NCI-H345 (cell line): ENCODE measurements around the gene PRCP.

ENCODE experiments used
- DNase-seq: peaks from one replicate; lab custom pipeline; 2025; lab: John Stamatoyannopoulos, UW

PRCP gene

DNA sequence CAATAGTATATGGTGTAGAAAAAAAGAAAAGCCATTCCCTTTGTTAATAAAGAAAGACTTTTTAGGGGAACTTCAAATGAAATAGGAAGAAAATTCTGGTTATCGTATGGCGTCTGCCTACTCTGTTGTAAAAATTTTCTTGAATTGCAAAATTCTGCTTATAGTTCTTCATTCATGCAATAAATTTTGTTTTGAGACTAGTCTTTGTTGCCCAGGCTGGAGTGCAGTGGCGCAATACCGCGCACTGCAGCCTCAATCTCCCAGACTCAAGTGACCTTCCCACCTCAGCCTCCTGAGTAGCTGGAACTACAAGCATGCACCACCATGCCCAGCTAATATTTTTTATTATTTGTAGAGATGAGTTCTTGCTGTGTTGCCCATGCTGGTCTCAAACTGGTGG lies 7.1 kb upstream of the PRCP start:
- no peak for DNase-seq

DNA sequence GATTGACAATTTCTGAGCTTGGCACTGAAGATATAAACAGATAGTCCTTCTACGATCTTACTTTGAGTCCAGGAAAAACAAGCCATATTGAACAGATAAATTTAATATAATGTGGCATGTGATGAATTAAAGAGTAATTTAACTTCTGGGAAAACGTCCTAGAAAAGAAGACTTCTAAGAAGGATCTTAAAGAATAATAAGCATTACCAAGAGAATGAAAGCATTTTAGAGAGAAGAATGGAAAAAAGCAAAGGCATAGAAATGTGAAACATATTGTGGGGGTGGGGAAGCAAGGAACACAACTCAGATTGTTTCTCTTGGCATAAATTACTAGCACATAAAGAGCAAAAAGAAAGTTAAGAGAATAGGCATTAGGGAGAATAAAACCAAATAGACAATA lies 6.7 kb upstream of the PRCP start:
- no peak for DNase-seq

DNA sequence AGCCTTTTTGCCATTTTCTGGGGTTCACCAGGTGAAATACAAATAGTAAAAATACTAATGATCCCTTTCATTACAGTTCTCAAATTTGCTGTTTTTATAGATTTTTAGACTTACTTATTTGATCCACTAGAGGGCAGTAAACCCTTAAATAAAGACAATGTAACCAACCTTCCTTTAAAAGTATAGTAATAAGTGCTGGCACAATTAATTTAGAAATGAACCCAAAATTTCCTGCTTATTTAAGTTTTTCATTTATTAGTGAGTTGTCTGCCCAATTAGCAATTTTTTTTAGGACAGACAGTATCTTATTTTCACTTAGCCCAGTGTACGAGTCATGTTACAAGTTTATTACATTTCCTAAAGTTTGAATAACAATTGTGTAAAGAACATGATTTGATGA lies 6.0 kb upstream of the PRCP start:
- peak; percentile 14 for DNase-seq

DNA sequence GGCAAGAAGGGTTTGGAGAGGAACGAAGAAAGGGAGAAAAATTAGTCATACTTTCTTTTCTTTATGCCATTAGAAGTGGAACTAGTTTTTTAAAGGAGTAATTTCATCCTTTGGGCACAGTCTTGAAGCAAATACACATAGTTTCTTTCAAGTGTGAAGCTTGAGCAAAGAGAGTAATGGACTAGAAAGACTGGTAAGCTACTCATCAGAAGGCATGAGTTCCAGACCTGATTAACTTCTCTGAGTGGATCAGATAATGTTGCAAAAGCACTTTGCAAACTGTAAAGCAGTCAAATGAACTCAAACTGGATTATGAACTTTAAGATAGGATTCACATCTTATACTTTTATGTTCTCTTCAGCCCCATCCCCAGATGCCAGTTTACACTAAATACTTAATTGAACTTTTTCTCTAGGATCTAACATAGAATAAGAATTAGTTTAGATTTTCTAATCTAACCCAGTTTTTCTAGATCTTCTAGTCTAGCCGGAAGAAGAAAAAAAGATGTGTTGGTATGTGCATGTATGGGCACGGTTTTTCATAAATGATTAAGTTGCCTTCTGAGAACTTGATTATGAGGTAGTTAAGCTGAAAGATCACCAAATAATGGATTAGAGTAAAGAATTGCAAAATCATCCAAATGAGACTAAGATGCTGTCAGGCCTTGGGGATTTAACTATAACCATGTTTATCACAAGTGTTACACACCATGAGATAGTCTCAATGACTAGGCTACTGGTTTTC lies 3.8 kb upstream of the PRCP start:
- no peak for DNase-seq

DNA sequence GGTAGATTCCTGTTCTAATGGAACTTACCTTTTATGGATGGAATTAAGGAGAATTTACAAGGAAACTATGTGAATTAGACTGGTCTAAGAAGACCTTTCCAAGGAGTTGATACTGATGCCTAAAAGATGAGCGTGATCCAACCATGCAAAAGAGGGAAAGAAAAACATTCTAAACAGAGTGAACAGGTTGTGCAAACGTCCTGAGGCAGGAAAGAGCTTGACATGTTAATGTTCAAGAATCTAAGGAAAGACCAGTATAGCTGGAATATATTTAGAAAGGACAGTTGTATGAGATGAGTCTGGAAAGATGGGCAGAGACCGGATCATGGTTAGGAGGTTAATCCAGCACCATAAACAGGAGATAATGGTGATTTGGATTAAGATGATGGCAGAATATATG lies 2.6 kb upstream of the PRCP start:
- no peak for DNase-seq

DNA sequence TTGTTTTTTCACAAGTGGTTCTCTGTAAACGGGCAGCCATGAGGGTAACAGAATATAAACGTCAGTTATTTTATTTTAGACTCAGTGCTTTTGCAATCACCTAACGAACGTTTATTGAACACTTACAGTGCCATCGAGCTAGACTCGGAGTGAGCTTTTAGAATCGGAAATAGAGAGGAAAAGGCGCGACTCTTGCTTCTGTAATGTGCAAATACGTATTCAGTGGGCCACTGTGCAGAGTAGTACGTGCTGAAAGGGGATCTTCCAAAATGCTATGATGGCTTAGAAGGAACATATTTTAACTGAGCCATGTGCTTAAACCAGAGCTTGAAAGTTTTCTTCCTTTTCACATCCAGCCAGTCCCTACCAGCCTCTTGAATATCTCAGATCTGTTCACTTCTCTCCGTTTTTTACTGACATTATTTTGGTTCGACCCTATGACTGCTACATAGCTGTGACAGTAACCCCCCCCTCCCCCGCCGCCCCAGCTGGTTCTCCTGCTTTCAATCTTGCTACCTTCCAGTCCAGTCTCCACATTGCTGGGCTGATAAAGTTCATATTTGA lies 1.8 kb upstream of the PRCP start:
- no peak for DNase-seq

DNA sequence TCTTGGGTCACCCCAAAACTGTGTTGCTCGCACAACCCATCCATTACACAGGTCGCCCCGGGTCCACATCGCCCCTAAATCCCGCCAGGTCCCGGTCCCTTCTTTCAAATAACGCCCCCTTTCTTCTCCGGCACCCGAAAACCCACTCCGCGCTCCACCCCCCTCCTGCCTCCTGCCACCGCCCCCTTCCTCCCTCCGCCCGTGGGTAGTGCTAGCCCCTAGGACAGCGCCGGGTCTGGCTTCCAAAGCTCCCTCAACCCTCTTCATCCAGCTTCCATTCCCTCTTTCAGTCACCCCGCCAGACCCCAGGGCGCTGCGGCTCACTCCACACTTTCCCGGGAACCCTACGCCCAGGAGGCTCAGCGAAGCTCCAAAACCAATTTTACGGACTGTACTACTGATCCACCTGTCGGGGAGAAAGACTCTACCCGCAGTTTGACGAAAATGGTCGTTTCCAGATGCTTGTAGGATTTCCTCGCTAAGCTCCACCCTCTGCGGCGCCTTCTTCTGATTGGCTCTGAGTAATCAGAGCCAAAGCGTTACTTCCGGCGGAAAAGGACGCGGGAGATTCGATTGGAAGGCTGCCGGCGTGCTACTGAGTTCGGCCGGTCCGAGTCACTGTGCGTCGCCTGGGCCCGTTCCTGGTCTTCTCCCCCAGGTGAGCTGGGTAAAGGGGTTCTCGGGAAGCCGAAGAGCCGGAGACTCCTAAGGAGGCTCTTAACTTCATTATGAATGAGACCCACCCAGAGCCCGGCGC lies 1.1 kb upstream of the PRCP start, which contains the start of gene DDIAS:
Gene DDIAS (plus strand): TSS at position 572 of the 757 bp plus-strand sequence. CDS start 13,003 bp downstream, outside the sequence.
- peak; percentile 99 for DNase-seq

DNA sequence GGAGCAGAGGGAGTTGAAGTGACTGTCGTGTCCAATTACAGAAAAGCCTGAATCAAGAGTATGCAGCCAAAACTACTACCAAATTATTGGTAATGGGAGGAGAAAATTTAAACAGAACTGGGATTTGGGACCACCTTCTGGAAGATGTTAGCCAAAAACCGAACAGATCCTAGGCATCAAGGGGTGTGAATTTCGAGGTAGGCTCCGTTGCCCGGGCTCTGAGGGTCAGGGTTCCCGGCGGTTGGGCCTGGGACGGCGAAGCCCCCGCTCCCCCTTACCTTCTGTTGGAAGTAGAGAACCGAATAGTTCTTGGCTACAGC lies 313 bp downstream of the PRCP start:
- DNase-seq: no peak

DNA sequence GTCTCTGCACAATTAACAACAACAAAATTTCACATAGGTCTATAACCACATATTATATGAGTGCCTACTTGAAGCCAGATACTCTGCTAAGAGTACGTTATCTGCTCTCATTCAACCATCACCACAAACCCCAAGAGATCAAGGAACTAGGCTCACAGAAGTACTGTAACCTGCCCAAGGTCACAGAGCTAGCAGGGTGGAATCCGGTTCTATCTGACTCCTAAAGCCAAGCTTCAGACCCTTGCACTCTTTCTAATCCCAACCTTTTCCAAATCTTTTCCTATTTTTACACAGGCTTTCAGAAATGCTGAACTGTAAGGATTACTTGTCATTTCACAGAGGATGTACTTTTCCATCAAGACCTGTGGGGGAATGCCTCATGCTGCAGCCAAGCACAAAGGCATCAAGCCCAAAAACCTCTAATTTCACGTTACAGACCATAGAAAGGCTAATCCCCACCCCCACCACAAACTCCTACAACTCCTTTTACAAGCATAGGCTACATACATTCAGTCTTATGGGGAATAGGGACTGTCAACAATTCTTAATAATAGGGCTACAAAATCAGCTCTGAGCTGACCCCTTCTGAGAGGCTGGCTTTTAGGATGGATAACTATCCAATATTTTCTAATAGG lies 927 bp downstream of the PRCP start:
- no peak for DNase-seq

DNA sequence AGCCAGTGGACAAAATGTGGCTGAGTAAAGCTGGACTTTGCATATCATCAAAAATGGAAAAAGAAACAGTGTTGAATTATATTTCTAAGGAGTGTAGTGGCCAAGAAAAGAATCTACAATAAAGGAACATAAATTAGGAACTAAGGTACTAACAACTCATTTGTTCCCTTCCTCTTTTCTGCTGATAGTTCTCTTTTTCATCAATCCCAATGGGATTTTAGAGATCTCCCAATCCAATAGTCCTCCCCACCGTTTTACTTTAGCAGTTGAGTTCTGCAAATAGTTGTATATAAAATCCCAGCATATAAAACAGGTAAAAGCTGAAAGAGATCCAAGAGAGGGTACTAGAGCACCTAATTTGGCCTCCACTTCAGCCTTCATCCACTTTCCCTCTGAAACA lies 2.0 kb downstream of the PRCP start:
- DNase-seq: no peak

DNA sequence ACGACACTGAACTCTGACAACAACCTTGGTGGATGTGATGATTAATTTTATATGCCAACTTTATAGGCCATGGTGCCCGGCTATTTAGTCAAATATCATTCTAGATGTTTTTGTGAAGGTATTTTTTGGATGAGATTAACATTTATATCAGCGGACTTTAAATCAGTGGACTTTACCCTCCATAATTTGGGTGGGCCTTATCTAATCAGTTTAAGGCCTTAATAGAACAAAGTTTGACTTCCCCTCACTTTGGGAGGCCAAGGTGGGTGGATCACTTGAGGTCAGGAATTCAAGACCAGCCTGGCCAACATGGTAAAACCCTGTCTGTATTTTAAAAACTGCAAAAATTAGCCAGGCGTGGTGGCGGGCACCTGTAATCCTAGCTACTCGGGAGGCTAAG lies 4.0 kb downstream of the PRCP start:
- no peak for DNase-seq

DNA sequence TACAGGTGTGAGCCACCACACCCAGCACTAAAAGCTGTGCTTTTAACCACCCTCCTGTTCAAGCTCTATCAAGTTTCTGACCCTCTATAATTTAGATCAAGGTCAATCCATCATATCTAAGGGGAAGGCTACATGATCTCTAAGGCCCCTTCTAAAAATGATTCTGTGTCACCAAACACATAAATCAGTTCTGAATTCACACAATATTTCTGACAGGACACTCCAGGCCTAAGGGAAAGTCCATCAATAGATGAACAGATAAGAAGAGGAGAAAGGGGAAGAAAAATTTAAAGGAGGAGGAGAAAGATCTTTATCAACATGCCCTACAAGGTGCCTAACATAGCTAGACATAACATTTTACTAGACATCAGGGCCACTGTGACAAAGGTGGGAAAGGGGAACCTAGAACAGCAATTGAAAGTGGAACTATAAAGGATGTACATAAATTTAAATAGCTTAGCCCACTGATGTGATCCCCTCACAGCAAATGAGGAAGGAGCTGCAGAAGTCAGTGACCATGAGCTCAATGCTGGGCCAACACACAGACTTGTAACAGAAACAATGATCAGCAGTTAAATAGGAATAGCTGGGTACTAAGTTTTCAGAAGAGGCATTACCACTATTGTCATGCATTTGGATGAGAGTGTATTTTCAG lies 4.7 kb downstream of the PRCP start:
- no peak for DNase-seq

DNA sequence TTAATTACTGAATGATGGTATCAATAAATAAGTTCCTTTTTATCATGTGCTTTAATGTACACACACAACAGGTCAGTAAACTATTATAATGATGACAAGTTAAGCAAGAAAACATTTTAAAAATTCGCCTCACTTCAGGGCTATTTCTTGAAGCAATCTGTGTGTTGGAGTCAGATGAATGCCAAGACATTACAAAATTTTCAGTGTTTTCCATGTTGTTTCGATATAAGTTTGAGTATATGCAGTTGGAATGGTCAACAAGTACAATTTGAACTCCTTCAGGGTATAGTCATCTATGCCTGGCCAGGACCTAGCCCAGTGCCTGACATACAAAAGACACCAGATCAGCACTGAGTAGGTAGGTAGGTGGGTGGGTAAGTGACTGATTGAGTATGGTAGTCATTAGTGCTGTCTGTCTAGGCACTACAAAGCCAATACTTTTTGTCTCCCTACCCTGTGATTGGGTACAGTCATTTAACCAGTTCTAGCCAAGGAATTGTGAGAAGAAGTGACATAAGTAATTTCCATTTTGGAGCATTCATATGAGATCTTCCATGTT lies 7.5 kb downstream of the PRCP start:
- DNase-seq: no peak

DNA sequence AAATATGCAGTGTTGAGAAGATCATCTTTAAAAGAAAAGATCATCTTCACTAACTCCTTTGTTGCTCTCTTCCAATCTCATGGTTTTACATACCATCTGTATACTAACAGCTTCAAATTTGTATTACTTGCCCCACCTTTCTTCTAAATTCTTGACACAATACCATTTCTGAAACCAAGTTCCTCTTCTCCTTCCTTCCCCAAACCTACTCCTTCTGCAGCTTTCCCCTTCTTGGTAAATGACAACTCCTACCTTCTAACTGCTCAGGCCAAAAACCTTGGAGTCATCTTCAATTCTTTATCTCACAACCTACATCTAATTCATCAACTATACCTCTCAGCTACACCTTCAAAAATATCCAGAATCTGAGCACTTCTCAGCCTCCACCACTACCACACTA lies 9.3 kb downstream of the PRCP start:
- no peak for DNase-seq

DNA sequence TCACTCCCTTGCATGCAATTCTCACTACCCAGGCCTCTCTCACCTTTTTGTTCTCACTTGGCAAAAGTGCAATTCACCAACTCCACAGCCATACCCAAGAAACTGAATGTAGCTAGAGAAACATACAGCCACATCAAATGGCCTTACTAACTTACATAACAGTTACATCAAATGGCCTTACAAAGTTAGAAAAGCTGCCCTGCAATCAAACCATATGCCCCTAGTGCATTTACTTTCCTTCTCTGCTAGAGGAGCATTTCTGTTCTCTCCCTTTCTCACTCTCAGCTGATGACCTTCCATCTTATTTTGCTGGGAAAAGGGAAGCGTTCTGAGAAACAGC lies 10.3 kb downstream of the PRCP start:
- no peak for DNase-seq

DNA sequence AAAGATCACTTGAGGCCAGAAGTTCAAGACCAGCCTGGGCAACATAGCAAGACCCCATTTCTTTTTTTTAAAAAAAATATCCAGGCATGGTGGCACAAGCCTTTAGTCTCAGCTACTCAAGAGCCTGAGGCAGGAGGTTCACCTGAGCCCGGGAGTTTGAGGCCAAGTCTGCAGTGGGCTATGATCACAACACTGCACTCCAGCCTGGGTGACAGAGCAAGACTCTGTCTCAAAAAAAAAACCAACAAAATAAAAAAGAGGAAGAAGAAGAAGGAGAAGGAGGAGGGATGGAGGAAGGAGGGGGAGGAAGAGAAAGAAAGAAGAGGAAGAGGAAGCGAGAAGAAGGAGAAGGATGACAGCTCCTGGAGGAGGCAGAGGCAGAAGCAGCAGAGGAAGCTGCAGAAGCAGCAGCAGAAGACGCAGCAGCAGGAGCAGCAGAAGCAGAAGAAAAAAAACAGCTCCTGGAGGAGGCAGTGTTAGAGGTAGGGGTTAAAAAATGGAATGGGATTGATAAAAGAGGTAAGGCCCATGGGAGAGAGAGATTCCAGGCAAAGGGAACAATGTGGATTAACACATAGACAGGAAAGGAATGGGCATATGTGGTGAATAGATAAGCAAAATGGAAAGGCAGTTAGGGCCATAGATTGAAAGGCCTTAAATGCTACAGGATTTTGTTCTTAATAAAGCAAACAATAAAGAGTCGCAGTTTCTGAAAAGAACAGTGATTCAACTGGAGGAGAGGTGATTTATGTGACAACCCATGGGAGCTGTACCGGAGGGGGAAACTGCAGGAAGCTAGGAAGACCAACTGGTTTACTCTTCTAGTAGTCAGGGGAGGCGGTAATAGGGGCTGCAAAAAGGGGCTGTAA lies 10.9 kb downstream of the PRCP start:
- no peak for DNase-seq

DNA sequence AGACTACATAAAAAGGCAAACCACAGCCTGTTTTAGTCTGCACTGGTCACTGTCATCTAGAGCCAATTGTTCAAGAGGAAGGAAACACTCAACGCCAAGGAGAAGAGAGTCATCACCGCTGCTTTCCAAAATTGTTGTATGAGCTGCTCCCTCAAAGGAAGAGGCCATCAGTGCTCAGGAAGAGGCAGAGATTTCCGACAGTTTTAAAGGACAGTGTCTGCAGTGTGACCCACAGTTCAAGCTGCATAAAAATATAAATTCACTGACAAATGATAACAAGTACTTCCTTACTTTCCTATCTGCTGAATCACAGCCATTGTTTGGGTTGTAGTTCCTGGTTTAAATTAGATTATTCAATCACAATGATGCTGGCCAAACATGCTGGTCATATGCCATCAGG lies 16.4 kb downstream of the PRCP start:
- DNase-seq: no peak

DNA sequence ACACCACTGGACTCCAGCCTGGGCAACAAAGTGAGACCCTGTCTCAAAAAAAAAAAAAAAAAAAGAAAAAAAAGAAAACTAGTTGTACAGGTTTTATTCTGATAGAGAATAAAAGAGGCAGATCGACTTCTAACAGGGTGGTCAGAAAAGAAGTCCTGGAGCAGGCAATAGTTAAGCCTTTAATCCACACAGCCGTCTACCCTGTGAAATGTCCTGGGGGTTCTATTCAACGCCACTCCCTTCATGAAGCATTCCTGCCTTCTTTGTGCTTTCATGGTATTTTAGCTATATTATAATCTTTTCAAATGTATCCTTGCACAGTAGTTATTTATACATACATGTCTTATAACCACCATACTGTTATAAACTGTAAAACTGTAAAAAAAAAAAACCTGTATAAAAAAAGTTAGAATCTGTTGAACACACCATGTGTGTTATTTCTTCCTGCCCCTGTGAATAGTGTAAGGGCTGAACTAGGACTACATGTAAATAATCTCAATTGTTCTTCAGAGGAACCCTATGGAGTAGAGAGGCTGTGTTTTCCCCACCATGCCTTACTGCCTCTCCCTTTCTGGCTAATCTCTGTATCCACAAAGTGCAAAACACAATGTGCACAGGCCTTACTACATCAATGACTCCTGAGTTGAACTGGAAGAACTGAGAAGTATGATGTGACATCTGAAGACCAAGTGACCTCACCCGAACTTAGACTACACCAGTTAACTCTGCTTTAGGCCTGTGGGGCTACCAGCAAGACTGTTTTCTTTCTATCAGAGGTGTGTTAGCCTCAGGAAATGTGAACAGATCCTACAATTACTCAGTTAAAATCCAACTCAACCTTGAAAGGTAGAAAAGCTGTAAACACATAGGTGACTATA lies 25.3 kb downstream of the PRCP start:
- no peak for DNase-seq

DNA sequence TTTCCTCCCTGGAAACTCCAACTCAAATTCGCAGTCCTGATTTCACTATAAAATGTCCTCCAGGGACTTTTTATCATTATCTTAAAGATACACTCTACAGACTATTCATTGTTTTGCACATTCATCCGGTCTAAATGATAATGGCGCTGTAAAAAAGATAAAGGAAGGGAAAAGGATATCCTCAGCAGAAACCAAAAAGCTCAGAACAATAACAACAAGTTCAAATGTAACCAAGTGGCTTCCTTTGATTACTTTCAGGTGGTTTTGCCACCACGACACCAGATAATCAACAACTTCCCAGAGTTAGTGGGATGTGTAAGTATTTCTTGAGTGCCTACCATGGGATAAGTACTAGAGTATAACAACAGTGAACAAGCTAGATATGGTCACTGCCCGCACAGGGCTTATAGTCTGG lies 26.3 kb downstream of the PRCP start:
- no peak for DNase-seq
